ENCODE data around the gene PDGFD.

The PDGFD gene

GRCh38 chr11:103871923-103872551, 291.9 kb downstream of the PDGFD start:
- no peak for DNase-seq

GRCh38 chr11:103870821-103871309, 293.1 kb downstream of the PDGFD start:
- DNase-seq = no peak

- no peak for DNase-seq
Observed at GRCh38 chr11:103867481-103867880, 296.5 kb downstream of the PDGFD start.

- DNase-seq = no peak
Observed at GRCh38 chr11:103863497-103863896, 300.4 kb downstream of the PDGFD start.

- DNase-seq = no peak
Observed at GRCh38 chr11:103862802-103863174, 301.2 kb downstream of the PDGFD start.

GRCh38 chr11:103862094-103862801, 301.7 kb downstream of the PDGFD start:
- DNase-seq = no peak
